ENCODE data around the gene GDPD5. TPM values are rescaled to one million over a fixed set of nuclear protein-coding genes. Genes with fewer than 3 reads are reported as not detected.

The GDPD5 gene
- total RNA-seq, 1 experiment from 2014 or later: 12.2 TPM

DNA sequence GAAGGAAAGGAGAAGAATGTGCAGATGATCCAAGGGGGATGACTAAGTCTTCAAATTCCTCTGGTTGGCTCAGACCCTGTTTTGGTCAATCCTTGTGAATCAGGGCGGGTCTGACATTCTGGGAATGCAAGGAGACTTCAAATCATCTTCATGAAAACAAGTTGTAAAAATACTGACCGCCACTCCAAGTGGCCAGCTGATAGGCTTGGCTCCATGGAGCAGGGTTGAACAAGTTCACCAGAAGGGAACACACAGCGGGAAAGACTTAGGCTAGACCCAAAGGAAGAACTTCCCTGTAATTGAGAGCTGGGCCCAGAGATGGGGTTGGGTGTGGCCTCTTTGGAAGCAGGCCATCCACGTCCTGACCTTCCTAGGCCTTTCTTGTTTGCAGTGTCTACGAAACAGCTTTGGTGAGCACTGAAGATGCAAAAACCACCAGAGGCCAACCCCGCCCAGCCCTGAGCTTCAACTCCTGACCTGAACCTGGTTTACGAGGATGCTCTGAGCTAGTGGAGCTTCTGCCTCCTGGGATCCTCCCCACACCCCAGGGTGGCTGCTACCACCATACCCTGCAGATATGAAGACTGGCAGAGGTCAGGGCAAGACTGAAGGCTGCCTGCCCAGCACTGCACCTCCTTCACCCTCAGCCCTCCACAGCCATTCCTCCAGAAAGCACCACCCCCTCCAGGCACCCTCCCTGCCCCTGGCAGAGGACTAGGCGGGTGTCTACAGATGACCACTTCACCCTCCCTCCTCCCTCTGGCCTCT lies 26.1 kb downstream of the GDPD5 start:
- no peak overlapping the region for H3K4me3 Mint-ChIP-seq
- ATAC-seq (no peak), DNase-seq (ENCODE audit: low spot score) (no peak)
- no peak overlapping the region for H3K27ac Mint-ChIP-seq
- no peak for TF ChIP-seq E2F4 (CRISPR knock-in tag; IDR thresholded peaks at IDR 0.05; ENCODE audit: borderline replicate concordance, low read depth)
- TF ChIP-seq NR2C2 (CRISPR knock-in tag; IDR thresholded peaks at IDR 0.05): no peak
- TF ChIP-seq RELA (CRISPR knock-in tag; IDR thresholded peaks at IDR 0.05; ENCODE audit: borderline replicate concordance): no peak
- TF ChIP-seq IRF2 (CRISPR knock-in tag; IDR thresholded peaks at IDR 0.05; ENCODE audit: borderline replicate concordance, low read depth): no peak
- TF ChIP-seq NR3C1 (CRISPR knock-in tag; conservative IDR thresholded peaks at IDR 0.05; ENCODE audit: low read depth): no peak
- no peak for TF ChIP-seq ESRRA (CRISPR knock-in tag; IDR thresholded peaks at IDR 0.05; ENCODE audit: borderline replicate concordance)
- TF ChIP-seq JAZF1 (CRISPR knock-in tag; IDR thresholded peaks at IDR 0.05): no peak
- no peaks in the 10 kb centered on the region for H3K27me3 Mint-ChIP-seq (ENCODE audit: low read depth)
- no peaks in the 10 kb centered on the region for H3K9me3 Mint-ChIP-seq
- H3K4me1 Mint-ChIP-seq: peaks cover 9% of the 10 kb centered on the region; the same call in 1 of the 2 replicates
- H3K36me3 Mint-ChIP-seq: no peaks in the 10 kb centered on the region
- ChIA-PET POLR2A (no interaction called here), CTCF (interaction anchor here (0.8 to 1.8 kb wide), 3 partner anchors 26 to 74 kb away, joined by 3 to 7 read pairs (median 3); partner anchors contain the start of gene GDPD5)

DNA sequence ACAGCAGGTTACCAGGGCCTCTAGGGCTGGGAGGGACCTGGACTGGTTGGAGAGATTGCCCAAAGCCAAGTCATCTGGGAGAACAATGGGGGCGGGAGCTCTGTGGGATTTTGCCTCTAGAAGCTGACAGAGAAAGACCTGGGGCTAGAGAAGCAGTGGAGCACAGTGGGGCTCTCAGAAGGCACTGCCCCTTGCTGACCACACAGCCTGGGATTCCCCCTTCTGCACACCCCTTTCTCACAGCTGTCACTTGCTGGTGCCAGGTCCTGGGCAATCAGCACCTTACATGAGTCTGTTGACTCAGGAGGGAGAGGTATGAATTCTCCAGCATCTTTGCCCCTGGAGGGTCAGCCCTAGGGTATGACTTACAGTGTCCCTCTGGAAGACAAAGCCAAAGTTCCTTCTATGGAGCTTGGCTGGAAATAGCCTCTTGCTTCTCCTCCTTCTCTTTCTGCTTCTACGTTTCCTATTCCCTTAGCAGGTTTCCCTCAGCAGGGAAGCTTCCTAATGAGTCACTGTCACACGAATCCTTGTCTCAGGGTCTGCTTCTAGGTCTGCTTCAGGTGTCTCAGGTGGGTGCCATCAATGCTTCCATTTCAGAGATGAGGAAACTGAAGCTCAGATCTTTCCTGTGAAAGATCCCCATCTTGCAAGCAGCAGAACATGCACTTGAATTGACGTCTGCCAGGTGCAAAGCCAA lies 27.0 kb downstream of the GDPD5 start:
- Mint-ChIP-seq H3K9me3 (no peaks in the 10 kb centered on the region), H3K4me3 (no peak overlapping the region), H3K27ac (no peak overlapping the region), H3K36me3 (no peaks in the 10 kb centered on the region), H3K4me1 (peaks cover 9% of the 10 kb centered on the region; the same call in 1 of the 2 replicates), H3K27me3 (ENCODE audit: low read depth) (no peaks in the 10 kb centered on the region)
- ChIA-PET CTCF (interaction anchor here (0.7 to 1.8 kb wide), 3 partner anchors 27 to 73 kb away, joined by 3 to 7 read pairs (median 3); partner anchors contain the start of gene GDPD5), POLR2A (interaction anchor here (0.6 kb wide), 1 partner anchor 12 kb away, joined by 3 read pairs; no protein-coding TSS in a partner anchor)
- DNase-seq (ENCODE audit: low spot score) (no peak), ATAC-seq (no peak)
- TF ChIP-seq JUN (CRISPR knock-in tag; IDR thresholded peaks at IDR 0.05): no peak
- no peak for TF ChIP-seq JAZF1 (CRISPR knock-in tag; IDR thresholded peaks at IDR 0.05)
- TF ChIP-seq, protein P1, sequence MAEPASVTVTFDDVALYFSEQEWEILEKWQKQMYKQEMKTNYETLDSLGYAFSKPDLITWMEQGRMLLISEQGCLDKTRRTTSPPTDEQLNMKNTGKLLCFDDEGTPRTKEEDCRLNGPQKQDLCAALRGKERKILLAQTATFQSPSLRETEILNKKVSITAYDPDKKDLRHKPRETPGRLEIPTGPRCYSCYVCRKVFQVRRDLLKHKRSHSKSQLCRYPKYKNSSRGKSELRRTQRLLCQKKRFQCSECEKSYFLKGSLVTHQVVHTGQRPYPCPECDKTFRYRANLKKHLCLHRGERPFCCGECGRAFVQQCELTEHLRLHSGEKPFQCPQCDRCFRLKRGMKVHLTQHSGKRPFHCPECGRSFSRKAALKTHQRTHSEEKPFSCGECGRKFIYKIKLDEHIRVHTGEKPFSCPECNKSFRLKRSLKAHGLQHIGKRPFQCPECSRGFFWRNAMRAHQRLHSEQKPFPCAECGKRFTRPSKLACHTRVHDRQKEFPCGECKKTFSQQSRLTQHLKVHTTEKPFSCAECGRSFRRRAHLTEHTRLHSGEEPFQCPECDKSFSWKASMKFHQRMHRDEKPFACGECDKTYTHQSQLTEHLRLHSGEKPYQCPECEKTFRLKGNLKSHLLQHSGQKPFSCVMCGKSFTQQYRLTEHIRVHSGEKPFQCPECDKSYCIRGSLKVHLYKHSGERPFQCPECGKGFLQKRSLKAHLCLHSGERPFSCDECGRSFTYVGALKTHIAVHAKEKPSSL (CRISPR knock-in tag; conservative IDR thresholded peaks at IDR 0.05): no peak
- TF ChIP-seq MLX (CRISPR knock-in tag; IDR thresholded peaks at IDR 0.05): no peak
- TF ChIP-seq ERG (CRISPR knock-in tag; IDR thresholded peaks at IDR 0.05): no peak
- TF ChIP-seq, protein P2, sequence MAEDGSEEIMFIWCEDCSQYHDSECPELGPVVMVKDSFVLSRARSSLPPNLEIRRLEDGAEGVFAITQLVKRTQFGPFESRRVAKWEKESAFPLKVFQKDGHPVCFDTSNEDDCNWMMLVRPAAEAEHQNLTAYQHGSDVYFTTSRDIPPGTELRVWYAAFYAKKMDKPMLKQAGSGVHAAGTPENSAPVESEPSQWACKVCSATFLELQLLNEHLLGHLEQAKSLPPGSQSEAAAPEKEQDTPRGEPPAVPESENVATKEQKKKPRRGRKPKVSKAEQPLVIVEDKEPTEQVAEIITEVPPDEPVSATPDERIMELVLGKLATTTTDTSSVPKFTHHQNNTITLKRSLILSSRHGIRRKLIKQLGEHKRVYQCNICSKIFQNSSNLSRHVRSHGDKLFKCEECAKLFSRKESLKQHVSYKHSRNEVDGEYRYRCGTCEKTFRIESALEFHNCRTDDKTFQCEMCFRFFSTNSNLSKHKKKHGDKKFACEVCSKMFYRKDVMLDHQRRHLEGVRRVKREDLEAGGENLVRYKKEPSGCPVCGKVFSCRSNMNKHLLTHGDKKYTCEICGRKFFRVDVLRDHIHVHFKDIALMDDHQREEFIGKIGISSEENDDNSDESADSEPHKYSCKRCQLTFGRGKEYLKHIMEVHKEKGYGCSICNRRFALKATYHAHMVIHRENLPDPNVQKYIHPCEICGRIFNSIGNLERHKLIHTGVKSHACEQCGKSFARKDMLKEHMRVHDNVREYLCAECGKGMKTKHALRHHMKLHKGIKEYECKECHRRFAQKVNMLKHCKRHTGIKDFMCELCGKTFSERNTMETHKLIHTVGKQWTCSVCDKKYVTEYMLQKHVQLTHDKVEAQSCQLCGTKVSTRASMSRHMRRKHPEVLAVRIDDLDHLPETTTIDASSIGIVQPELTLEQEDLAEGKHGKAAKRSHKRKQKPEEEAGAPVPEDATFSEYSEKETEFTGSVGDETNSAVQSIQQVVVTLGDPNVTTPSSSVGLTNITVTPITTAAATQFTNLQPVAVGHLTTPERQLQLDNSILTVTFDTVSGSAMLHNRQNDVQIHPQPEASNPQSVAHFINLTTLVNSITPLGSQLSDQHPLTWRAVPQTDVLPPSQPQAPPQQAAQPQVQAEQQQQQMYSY (CRISPR knock-in tag; IDR thresholded peaks at IDR 0.05): no peak
- TF ChIP-seq SMAD4 (CRISPR knock-in tag; IDR thresholded peaks at IDR 0.05): no peak
- no peak for TF ChIP-seq KAT7 (CRISPR knock-in tag; IDR thresholded peaks at IDR 0.05; ENCODE audit: borderline replicate concordance)
- no peak for TF ChIP-seq CREB1 (CRISPR knock-in tag; IDR thresholded peaks at IDR 0.05)
- no peak for TF ChIP-seq NFE2L1 (CRISPR knock-in tag; IDR thresholded peaks at IDR 0.05)
- TF ChIP-seq OVOL2 (CRISPR knock-in tag; IDR thresholded peaks at IDR 0.05; ENCODE audit: borderline replicate concordance): no peak
- TF ChIP-seq ETV6 (CRISPR knock-in tag; IDR thresholded peaks at IDR 0.05): no peak
- no peak for TF ChIP-seq NR3C1 (CRISPR knock-in tag; conservative IDR thresholded peaks at IDR 0.05; ENCODE audit: low read depth)
- TF ChIP-seq, protein P3, sequence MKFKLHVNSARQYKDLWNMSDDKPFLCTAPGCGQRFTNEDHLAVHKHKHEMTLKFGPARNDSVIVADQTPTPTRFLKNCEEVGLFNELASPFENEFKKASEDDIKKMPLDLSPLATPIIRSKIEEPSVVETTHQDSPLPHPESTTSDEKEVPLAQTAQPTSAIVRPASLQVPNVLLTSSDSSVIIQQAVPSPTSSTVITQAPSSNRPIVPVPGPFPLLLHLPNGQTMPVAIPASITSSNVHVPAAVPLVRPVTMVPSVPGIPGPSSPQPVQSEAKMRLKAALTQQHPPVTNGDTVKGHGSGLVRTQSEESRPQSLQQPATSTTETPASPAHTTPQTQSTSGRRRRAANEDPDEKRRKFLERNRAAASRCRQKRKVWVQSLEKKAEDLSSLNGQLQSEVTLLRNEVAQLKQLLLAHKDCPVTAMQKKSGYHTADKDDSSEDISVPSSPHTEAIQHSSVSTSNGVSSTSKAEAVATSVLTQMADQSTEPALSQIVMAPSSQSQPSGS (CRISPR knock-in tag; IDR thresholded peaks at IDR 0.05; ENCODE audit: borderline replicate concordance, low read depth): no peak
- no peak for TF ChIP-seq MAX (CRISPR knock-in tag; IDR thresholded peaks at IDR 0.05)
